Measurements from ENCODE around the gene PIH1D1.

Gene PIH1D1

DNA sequence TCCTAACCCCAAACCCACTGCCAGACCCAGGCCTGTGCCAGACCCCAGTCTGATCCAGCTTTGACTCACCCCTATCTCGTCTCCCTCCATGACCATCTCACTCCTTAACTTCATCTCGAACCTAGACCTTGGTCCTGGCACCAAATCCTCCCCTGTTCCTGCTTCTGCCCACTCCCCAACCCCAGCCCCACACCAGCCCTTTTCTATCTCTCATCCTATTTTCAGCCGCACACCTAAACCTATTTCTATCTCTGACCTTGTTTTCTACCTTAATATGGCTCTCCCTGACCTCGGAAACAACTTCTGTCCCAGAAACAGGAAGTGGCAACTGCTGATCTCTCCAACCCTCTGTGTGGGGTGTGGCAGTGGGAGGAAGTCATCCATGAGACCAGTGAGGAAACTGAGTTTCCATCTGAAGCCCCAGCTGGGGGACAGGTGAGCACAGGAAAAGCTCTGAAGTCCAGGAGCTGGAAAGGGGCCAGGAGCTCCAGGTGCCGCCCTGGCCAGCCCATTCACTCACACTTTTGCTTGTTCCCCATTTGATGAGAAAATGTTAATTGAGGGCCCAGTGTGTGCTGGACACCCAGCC lies 42.1 kb downstream of the PIH1D1 start:
- Histone ChIP-seq H3K9me3 (ENCODE audit: control insufficient read depth, low read length) (no peaks in the 10 kb centered on the region), H3K27me3 (replicated peaks; ENCODE audit: control insufficient read depth, insufficient read depth, low read length, poor library complexity, severe bottlenecking) (no peaks in the 10 kb centered on the region), H3K36me3 (ENCODE audit: control insufficient read depth, insufficient read depth, low read length) (no peaks in the 10 kb centered on the region), H3K4me1 (ENCODE audit: control insufficient read depth, insufficient read depth, low read length, poor library complexity, severe bottlenecking) (peaks cover 48% of the 10 kb centered on the region), H3K4me3 (ENCODE audit: insufficient read depth, low read depth, low read length, poor library complexity, severe bottlenecking) (peak overlapping the region; percentile 13), H3K27ac (ENCODE audit: insufficient read depth, low read length, poor library complexity, severe bottlenecking) (peak overlapping the region; percentile 57)
- DNase-seq: no peak

DNA sequence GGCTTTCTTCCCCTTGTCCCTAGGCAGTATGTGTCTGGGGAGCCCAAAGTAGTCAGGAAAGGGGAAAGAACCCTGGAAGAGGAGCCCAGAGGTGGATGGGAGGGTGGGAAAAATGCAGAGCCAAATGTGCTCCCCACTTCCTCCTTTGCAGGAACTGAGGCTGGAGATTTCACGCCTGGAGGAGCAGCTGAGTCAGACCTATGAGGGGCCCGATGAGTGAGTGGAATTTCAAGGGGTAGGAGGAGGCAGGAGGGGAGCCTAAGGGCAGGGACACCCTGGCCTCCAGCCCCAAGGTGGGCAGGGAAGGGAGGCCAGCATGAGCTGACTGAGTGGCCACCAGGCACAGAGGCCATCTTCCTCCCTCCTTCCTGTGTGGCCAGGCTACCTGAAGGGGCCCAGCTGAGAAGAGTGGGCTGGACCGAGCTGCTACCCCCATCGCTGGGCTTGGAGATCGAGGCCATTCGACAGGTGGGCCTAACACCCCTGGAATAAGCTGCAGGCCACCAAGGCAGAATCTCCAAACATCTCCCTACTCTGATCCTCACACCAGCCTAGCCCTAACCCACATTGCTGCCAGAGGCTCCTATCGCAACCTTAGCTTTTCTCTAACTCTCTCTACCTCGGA lies 42.7 kb downstream of the PIH1D1 start:
- peaks cover 48% of the 10 kb centered on the region for H3K4me1 ChIP-seq (ENCODE audit: control insufficient read depth, insufficient read depth, low read length, poor library complexity, severe bottlenecking)
- H3K36me3 ChIP-seq (ENCODE audit: control insufficient read depth, insufficient read depth, low read length): no peaks in the 10 kb centered on the region
- H3K27ac ChIP-seq (ENCODE audit: insufficient read depth, low read length, poor library complexity, severe bottlenecking): peak overlapping the region; percentile 57
- peak overlapping the region; percentile 13 for H3K4me3 ChIP-seq (ENCODE audit: insufficient read depth, low read depth, low read length, poor library complexity, severe bottlenecking)
- H3K27me3 ChIP-seq (replicated peaks; ENCODE audit: control insufficient read depth, insufficient read depth, low read length, poor library complexity, severe bottlenecking): no peaks in the 10 kb centered on the region
- no peaks in the 10 kb centered on the region for H3K9me3 ChIP-seq (ENCODE audit: control insufficient read depth, low read length)
- no peak for DNase-seq

- Histone ChIP-seq H3K36me3 (ENCODE audit: control insufficient read depth, insufficient read depth, low read length) (no peaks in the 10 kb centered on the region), H3K27me3 (replicated peaks; ENCODE audit: control insufficient read depth, insufficient read depth, low read length, poor library complexity, severe bottlenecking) (no peaks in the 10 kb centered on the region), H3K9me3 (ENCODE audit: control insufficient read depth, low read length) (no peaks in the 10 kb centered on the region), H3K4me1 (ENCODE audit: control insufficient read depth, insufficient read depth, low read length, poor library complexity, severe bottlenecking) (peaks cover 48% of the 10 kb centered on the region), H3K4me3 (ENCODE audit: insufficient read depth, low read depth, low read length, poor library complexity, severe bottlenecking) (no peak overlapping the region), H3K27ac (ENCODE audit: insufficient read depth, low read length, poor library complexity, severe bottlenecking) (no peak overlapping the region)
- DNase-seq: no peak
Observed at GRCh38 chr19:49407482-49408015, 44.1 kb downstream of the PIH1D1 start.

DNA sequence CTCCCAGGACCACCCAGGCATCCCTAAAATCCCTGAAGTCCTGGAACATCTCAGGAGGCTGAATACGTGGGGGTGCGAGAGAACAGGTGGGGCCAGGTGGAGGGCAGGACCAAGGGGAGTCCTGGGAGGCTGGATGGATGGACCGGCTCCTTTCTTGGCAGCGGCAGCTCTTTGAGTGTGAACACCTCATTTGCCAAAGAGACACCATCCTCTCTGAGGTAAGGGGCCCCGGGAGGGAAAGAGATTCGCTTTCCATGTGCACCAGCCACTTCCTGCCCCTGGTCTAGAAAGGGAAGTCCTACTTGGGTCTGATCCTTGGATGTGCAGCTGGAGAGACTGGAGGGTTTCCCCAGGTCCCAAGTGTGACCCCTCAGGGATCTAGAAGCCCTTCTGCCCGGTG lies 44.5 kb downstream of the PIH1D1 start:
- Histone ChIP-seq H3K27ac (ENCODE audit: insufficient read depth, low read length, poor library complexity, severe bottlenecking) (no peak overlapping the region), H3K36me3 (ENCODE audit: control insufficient read depth, insufficient read depth, low read length) (no peaks in the 10 kb centered on the region), H3K4me1 (ENCODE audit: control insufficient read depth, insufficient read depth, low read length, poor library complexity, severe bottlenecking) (peaks cover 45% of the 10 kb centered on the region), H3K9me3 (ENCODE audit: control insufficient read depth, low read length) (no peaks in the 10 kb centered on the region), H3K4me3 (ENCODE audit: insufficient read depth, low read depth, low read length, poor library complexity, severe bottlenecking) (no peak overlapping the region), H3K27me3 (replicated peaks; ENCODE audit: control insufficient read depth, insufficient read depth, low read length, poor library complexity, severe bottlenecking) (no peaks in the 10 kb centered on the region)
- DNase-seq: no peak

GRCh38 chr19:49403404-49404187 lies 48.0 kb downstream of the PIH1D1 start:
- Histone ChIP-seq H3K36me3 (ENCODE audit: control insufficient read depth, insufficient read depth, low read length) (no peaks in the 10 kb centered on the region), H3K27ac (ENCODE audit: insufficient read depth, low read length, poor library complexity, severe bottlenecking) (no peak overlapping the region), H3K9me3 (ENCODE audit: control insufficient read depth, low read length) (no peaks in the 10 kb centered on the region), H3K27me3 (replicated peaks; ENCODE audit: control insufficient read depth, insufficient read depth, low read length, poor library complexity, severe bottlenecking) (no peaks in the 10 kb centered on the region), H3K4me1 (ENCODE audit: control insufficient read depth, insufficient read depth, low read length, poor library complexity, severe bottlenecking) (peaks cover 18% of the 10 kb centered on the region), H3K4me3 (ENCODE audit: insufficient read depth, low read depth, low read length, poor library complexity, severe bottlenecking) (no peak overlapping the region)
- DNase-seq: no peak

- peaks cover 9% of the 10 kb centered on the region for H3K4me1 ChIP-seq (ENCODE audit: control insufficient read depth, insufficient read depth, low read length, poor library complexity, severe bottlenecking)
- H3K4me3 ChIP-seq (ENCODE audit: insufficient read depth, low read depth, low read length, poor library complexity, severe bottlenecking): no peak overlapping the region
- DNase-seq: no peak
- H3K27ac ChIP-seq (ENCODE audit: insufficient read depth, low read length, poor library complexity, severe bottlenecking): no peak overlapping the region
- H3K27me3 ChIP-seq (replicated peaks; ENCODE audit: control insufficient read depth, insufficient read depth, low read length, poor library complexity, severe bottlenecking): no peaks in the 10 kb centered on the region
- no peaks in the 10 kb centered on the region for H3K9me3 ChIP-seq (ENCODE audit: control insufficient read depth, low read length)
- H3K36me3 ChIP-seq (ENCODE audit: control insufficient read depth, insufficient read depth, low read length): no peaks in the 10 kb centered on the region
Observed at GRCh38 chr19:49400029-49400428, 51.6 kb downstream of the PIH1D1 start.

DNA sequence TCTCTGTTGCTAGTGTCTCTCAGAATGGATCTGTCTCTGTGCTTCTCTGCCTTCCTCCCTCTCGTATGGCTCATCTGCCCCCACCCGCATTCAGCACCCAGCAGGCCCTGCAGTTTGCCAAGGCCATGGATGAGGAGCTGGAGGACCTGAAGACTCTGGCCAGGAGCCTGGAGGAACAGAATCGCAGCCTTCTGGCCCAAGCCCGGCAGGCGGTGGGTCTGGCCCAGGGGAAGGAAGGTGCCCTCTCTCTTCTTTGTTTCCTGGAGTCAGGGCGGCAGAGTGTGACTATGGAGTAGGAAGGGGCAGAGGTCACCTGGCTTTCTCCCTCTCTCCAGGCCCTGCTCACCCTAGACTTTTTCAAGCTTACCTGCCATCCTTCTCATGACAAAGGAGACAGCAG lies 52.7 kb downstream of the PIH1D1 start:
- Histone ChIP-seq H3K27ac (ENCODE audit: insufficient read depth, low read length, poor library complexity, severe bottlenecking) (no peak overlapping the region), H3K36me3 (ENCODE audit: control insufficient read depth, insufficient read depth, low read length) (no peaks in the 10 kb centered on the region), H3K4me1 (ENCODE audit: control insufficient read depth, insufficient read depth, low read length, poor library complexity, severe bottlenecking) (peaks cover 9% of the 10 kb centered on the region), H3K9me3 (ENCODE audit: control insufficient read depth, low read length) (no peaks in the 10 kb centered on the region), H3K27me3 (replicated peaks; ENCODE audit: control insufficient read depth, insufficient read depth, low read length, poor library complexity, severe bottlenecking) (no peaks in the 10 kb centered on the region), H3K4me3 (ENCODE audit: insufficient read depth, low read depth, low read length, poor library complexity, severe bottlenecking) (no peak overlapping the region)
- no peak for DNase-seq

DNA sequence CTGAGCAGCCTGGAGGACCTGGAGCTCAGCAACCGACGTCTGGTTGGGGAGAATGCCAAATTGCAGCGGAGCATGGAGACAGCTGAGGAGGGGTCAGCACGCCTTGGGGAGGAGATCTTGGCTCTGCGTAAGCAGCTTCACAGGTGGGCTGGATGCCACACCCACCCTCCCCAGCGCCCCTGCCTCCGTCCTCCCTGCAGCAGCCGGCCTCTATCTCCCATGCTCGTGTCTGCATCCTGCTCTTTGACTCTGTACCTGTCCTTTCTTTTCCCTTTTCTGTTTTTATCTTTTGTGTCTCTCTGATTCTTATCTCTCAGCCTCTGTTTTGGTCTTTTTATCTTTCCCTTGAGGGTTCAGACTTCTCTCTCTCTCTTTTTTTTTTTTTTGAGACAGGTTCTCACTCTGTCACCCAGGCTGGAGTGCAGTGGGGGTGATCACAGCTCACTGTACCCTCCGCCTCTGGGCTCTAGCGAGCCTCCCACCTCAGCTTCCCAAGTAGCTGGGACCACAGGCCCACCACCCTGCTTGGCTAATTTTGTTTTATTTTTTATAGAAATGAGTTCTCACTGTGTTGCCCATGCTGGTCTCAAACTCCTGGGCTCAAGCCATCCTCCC lies 53.5 kb downstream of the PIH1D1 start:
- no peaks in the 10 kb centered on the region for H3K27me3 ChIP-seq (replicated peaks; ENCODE audit: control insufficient read depth, insufficient read depth, low read length, poor library complexity, severe bottlenecking)
- no peak overlapping the region for H3K4me3 ChIP-seq (ENCODE audit: insufficient read depth, low read depth, low read length, poor library complexity, severe bottlenecking)
- H3K27ac ChIP-seq (ENCODE audit: insufficient read depth, low read length, poor library complexity, severe bottlenecking): no peak overlapping the region
- peaks cover 9% of the 10 kb centered on the region for H3K4me1 ChIP-seq (ENCODE audit: control insufficient read depth, insufficient read depth, low read length, poor library complexity, severe bottlenecking)
- no peaks in the 10 kb centered on the region for H3K9me3 ChIP-seq (ENCODE audit: control insufficient read depth, low read length)
- H3K36me3 ChIP-seq (ENCODE audit: control insufficient read depth, insufficient read depth, low read length): no peaks in the 10 kb centered on the region
- no peak for DNase-seq

GRCh38 chr19:49396738-49397505 lies 54.7 kb downstream of the PIH1D1 start:
- DNase-seq: no peak
- Histone ChIP-seq H3K9me3 (ENCODE audit: control insufficient read depth, low read length) (no peaks in the 10 kb centered on the region), H3K4me3 (ENCODE audit: insufficient read depth, low read depth, low read length, poor library complexity, severe bottlenecking) (no peak overlapping the region), H3K36me3 (ENCODE audit: control insufficient read depth, insufficient read depth, low read length) (no peaks in the 10 kb centered on the region), H3K4me1 (ENCODE audit: control insufficient read depth, insufficient read depth, low read length, poor library complexity, severe bottlenecking) (peaks cover 11% of the 10 kb centered on the region), H3K27me3 (replicated peaks; ENCODE audit: control insufficient read depth, insufficient read depth, low read length, poor library complexity, severe bottlenecking) (no peaks in the 10 kb centered on the region), H3K27ac (ENCODE audit: insufficient read depth, low read length, poor library complexity, severe bottlenecking) (no peak overlapping the region)

All from effector memory CD4-positive, alpha-beta T cell (primary cell).